GM21360 (cell line): ENCODE measurements around the gene SGPP1.
"Not testable (repeated sequence)": the region's sequence is repeated elsewhere in the genome, so short reads cannot be mapped to it uniquely, and the experiment has no call there.

Experiments
- ATAC-seq: cut with Tn5 transposase; IDR thresholded peaks from one replicate; pipeline ENCODE4 v1.9.1; 2021; ENCODE audit warnings: mild to moderate bottlenecking, moderate library complexity; ENCODE audit not compliant: unreplicated experiment

Gene SGPP1

DNA sequence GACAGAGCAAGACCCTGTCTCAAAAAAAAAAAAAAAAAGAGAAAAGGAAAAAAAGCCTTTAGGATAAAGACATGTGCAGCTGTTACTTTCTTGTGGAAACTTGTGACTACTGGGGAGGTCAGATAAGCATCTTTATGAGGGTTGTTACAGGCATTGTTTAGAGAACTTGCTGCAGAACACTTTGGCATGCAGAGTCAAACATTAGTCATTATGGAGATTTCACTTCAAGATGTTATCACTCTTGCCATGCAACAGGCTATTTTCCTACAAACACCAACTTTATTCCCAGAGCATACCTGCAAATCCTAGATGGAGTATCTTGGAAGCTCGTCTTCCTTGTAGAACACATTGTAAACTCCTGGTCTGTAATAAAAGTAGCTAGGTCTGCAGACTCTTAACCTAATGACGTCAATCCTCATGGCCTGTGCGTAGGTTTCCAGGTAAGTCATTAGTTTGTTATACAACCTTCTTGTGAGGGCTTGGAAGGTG, 49.9 kb downstream of the SGPP1 start:
- ATAC-seq: no peak

DNA sequence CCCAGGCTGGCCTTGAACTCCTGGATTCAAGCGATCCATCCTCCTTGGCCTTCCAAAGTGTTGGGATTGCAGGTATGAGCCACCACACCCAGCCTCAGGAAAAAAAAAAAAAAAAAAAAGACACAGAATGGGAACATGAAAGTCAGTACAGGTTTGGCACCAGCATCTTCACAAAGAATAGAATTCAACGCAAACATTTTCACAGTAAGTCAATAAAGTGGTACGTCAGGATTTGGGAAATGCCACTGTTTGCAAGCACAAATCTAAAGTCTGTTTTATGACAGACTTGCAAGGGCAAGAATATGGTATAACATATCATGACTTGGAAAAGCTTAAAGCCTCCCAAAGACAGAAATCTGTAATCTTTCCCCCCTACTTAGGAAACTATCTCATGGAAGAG, 51.2 kb downstream of the SGPP1 start:
- no peak for ATAC-seq

DNA sequence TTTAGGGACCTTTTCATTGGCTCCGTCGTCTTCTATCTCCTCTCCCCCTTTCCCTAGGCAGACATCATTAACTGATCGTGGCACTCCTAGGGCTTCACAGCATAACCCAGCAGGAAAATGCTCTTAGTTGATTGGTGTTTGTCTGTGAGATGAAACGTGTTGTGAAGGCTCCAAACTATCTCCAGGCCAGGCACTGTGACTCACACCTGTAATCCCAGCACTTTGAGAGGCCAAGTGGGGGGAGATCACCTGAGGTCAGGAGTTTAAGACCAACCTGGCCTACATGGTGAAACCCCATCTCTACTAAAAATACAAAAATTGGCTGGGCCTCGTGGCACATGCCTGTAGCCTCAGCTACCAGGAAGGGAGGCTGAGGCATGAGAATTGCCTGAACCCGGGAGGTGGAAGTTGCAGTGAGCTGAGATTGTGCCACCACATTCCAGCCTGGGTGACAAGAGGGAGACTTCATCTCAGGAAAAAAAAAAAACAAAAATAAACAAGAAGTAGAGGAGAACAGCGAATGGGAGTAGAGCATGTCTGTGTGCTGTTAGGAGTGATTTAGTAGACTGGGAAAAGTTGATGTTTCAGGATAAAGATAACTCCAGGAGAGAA, 53.9 kb downstream of the SGPP1 start:
- ATAC-seq: no peak

DNA sequence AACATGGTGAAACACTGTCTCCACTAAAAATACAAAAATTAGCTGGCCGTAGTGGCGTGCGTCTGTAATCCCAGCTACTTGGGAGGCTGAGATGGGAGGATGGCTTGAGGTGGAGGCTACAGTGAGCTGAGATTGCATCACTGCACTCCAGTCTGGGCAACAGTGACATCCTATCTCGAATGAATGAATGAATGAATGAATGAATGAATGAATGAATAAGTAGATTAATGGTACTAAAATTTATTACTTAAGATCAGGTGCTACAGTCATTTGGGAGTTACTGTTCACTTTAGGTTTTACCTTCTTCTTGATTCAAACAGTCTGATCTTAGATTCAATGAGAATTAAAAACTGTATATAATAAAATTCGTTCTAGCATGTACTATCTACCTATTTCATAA, 54.6 kb downstream of the SGPP1 start:
- no peak for ATAC-seq

DNA sequence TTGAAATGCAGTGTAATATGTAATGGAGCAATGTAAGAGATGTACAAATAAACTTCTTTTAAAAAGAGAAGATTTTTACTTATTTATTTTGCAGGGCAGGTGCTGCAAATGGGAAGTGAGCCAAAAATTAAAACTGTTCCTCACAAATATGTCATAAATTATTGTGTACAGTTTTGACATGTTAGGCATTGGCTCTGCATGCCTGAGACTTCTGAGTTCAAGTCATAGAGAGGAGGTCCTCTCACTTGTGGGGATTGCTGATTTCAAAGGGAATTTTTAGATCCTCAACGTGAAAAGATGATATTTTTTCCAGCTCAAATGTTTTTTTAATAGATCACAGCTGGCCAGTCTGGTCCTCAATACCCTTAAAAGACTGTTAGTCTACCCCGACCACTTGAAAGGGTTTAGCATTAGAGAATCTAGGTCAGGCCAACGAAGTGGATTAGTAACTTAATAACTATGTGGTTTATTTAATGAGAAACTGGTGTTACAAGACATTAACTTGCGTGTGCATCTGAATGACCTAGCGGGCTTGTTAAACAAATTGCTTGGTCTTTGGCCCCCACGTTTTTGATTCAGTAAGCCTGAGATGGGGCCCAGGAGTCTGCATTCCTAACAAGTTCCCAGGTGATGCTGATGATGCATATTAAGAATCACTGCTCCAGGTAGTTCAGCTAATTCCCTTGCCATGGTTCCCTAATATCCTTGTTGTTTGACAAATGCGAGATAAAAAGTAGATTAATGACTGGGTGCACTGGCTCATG, 55.3 kb downstream of the SGPP1 start:
- ATAC-seq: no peak

DNA sequence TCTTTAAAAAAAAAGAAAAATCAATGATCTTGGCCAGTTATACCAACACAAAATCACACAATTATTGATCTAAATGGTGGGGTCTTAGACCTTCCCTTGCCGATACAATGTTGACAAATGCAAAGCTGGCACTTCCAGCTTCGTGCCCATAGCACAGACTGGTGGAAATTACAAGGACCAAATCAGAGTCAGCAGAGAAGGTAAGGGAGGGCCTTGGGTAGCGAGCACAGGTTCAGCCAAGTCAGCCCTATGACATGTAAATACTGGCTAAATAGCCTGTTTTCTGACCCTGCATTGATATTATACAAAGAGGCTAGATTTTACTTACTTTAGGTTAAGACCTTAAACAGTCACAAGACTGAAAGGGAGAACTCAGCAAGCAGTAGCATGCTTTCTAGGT, 55.9 kb downstream of the SGPP1 start:
- ATAC-seq: no peak

DNA sequence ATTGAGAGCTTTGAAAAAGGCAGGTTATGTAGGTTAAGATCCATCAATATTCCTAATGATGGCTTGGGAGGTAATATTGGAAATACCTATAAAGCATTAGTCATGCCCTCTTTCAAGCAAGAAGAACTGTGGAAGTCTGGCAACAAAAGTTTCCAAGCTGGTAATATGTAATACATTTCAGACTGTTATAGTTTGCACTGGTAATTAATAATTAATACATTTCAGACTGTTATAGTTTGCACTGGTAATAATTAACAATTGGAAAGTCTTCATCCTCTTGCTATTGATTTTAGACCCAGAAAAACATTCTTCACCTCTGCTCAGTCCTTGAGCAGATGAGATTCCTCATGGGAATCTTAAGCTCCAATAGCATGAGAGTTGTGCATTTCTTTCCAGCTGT, 57.2 kb downstream of the SGPP1 start:
- no peak for ATAC-seq

DNA sequence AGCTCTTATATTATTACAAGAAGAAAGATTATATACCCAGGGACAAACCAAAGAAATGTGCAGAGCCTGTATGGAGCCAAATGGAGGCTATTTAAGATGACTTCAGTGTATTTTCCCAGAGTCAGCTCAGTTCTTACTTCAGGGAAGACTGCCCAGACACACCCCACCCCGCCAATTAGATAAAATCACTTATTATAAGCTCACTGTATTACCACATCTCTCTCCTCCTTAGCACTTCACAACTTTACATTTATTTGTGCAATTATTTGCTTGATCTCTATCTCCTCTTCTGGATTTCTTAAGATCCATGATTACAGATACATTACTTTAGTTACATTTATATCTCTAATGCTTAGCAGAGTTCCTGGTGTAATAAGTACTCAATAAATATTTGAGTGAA, 61.5 kb downstream of the SGPP1 start:
- ATAC-seq: no peak

DNA sequence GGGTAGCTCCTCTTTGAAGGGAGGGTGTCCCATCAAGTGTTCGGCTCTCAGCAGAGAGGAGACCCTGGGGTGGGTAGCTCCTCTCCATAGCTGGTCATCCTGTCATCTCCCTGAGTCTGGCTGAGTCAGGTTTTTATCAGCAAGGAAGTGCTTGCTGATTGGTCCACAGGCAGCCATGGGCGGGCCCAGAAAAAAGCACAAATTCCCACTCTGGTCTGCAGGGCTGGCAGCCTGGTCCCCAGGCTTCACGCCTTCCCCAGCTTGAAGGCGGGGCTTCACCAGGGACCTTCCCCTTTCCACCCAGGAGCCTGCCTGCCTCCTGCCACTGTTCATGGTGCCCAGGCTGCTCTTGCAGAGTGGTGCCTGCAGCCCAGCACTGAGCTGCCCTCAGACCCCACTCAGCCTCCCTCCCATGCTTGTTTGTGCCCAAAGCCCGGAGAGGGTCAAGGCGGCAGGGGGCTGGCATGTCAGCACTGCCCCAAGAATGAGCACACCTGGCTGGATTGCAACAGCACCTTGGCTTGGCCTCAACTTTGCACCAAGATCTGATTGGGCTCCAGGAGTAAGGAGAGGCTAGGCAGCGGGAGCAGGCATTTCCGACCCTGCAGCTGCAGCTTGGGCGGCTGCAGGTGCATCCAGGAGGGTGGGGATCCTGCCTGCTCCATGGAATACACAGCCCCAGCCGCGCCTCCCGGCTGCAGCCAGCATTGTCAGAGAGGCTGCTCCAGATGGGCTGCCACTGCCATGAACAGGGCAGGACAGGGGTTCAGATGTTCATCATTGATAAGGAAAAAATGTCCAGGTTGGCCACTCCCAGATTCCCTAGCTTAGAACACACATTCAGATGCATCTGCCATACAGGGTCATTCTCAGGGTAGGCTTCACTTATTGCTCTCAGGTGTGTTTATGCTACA, 64.2 kb downstream of the SGPP1 start:
- ATAC-seq: no peak

DNA sequence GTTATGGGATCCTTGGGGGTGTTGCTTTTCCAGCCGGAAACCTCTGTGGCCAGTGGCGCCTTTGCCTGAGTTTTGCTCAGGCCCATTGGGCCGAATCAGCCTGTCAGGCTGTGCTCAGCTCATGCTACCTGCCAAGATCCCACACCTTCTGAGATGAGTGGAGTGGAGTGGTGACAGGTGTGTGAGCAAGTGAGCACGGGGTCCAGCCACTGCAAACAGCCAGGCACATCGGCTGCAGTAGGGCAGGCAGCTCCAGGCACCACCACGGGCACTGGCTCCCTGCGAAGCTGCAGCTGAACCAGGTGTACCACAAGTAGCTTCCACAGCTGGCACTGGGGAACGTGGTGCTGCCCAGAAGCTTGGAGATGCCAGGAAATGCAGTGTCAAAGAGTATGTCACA, 65.1 kb downstream of the SGPP1 start:
- no peak for ATAC-seq

DNA sequence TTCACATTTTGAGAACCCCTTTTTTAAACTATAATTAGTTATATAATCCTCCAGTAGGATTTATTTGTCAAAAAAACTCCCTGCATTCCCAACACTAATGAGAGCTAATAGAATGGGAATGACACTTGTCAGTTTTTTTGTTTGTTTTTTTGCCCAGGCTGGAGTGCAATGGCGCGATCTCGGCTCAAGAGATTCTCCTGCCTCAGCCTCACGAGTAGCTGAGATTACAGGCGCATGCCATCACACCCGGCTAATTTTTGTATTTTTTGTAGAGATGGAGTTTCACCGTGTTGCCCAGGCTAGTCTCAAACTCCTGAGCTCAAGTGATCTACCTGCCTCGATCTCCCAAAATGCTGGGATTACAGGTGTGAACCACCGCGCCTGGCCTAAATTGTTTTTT, 66.0 kb downstream of the SGPP1 start:
- not testable (repeated sequence) for ATAC-seq

DNA sequence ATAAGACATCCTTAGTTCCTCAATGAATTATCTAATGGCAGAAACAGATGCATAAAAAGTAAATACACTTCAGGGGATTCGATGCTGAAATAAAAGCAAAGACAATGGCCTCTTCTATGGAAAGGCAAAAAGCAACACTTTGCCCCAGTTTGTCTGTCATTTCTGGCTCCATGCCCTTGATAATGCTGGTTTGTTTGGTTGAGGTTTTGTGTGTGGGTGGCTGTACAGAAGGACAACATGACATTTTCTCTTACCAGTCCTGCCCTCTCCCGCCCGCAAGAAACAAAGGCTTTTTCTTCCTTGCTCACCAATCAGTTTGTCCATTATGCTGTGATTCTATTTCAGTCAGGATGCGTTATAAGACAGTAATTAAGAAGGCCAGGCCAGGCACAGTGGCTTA, 68.1 kb downstream of the SGPP1 start:
- no peak for ATAC-seq

DNA sequence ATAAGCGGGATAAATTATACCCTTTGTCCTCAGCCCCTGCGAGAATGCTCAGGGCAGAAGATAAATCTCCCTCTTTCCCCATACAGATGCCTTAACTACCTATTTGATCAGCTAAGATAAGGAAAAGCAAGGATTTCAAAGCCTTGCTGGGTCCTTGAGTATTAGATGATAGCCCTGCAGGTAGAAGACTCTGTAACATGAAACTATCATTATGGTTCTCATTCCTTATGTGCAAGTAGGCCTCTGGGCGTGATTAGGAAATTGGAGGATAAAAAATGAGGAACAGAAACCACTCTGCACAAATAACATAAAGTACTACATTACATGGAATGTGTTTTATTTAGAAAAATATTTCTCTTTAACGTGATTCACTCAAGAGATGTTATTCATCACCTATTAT, 71.7 kb downstream of the SGPP1 start:
- ATAC-seq: no peak

DNA sequence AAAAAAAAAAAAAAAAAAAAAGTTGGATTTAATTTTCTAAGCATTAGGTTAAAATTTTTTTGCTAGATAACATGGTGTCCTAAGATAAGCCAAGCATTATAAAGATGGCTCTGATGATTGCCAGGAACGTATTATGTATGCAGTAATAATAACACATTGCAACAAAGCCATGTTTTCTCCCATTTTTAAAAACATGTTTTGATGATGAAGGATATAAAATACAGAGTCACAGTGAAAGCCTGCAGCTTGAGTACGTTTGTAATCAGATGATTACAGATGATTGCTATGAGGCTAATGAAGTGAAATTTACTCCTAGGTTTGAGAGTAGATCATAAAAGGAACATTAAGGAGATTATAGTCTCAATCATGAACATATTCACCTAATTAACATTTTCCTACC, 72.9 kb downstream of the SGPP1 start:
- ATAC-seq: no peak

DNA sequence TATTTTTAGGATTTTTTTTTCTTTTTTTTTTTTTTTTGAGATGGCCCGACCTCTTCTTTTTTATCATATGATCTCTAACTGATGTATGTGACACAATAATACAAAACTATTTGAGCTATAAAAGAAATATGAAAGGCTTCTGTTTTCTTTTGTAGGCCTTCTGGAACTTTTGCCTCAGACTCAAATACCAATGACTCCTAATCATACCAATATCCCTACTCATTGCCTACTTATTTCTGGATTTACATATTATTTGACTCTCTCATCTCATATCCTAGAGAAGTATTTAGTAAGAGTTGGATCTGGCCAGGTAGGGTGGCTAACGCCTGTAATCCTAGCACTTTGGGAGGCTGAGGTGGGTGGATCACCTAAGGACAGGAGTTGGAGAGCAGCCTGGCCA, 73.5 kb downstream of the SGPP1 start:
- ATAC-seq: no peak

DNA sequence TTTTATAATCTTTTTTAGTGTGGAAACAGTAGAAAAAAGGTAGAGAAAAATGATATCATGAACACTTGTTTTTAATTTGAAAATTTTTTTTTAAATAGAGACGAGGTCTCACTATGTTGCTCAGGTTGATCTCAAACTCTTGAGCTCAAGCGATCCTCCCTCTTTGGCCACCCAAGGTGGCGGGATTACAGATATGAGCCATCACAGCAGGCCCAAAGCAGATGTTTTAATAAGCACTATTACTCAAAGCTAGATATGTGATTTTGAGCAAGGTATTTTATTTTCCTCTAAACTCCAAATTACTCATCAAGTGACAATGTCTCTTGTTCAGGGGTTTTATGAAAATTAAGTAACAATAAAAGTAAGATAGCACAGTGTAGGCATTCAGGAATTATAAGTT, 75.5 kb downstream of the SGPP1 start:
- no peak for ATAC-seq

DNA sequence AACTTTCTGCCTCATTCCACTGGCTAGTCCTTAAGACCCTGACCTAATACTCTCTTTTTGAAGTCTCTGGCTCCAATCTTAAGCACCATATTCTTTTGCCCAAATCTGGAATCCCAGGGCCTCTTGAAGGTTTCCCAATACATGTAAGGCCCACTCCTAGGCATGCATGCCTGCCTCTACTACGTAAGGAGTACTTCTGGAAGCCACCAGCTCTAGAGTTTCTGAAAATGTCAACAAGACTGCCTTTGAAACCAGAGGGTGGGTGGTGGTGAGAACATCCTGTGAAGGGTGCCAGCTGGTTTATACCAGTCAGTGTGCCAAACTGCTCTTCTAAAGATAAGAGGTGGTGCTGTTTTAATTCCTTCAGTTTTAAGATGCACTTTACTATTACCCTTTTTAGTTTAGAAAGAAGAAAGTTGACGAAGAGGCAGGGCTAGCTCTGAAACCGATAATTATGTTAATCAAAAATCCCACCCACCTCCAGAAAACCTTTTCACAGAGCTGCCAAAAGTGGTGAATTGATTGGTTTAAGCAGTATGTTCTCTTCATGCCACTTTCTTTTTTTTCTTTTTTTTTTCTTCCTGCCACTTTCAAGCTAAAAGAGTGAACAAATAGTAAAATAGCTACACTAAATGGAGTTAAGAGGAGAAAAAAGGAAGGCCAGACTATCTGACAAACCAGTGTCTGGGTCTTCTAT, 77.5 kb downstream of the SGPP1 start:
- no peak for ATAC-seq

DNA sequence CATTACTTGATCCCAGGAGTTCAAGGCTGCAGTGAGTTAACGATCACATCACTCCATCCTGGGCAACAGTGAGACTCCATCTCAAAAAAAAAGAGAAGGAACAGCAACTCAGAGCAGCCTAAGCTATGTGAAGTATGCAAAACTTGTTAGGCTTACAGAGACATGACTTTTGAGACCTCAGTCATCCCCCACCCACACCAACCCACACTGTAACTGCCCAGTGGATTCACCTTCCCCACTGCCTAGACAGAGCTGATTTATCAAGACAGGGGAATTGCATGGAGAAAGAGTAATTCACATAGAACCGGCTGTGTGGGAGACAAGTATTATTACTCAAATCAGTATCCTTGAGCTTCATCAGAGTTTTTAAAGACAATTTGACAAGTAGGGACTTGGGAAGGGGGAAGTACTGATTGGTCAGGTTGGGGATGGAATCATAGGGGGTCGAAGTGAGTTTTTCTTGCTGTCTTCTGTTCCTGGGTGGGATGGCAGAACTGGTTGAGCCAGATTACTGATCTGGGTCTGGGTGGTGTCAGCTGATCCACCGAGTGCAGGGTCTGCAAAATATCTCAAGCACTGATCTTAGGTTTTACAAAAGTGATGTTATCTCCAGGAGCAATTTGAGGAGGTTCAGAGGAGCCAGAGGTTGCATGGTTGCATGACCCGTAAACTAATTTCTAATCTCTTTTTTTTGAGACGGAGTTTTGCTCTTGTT, 80.0 kb downstream of the SGPP1 start:
- peak; percentile 61 for ATAC-seq

DNA sequence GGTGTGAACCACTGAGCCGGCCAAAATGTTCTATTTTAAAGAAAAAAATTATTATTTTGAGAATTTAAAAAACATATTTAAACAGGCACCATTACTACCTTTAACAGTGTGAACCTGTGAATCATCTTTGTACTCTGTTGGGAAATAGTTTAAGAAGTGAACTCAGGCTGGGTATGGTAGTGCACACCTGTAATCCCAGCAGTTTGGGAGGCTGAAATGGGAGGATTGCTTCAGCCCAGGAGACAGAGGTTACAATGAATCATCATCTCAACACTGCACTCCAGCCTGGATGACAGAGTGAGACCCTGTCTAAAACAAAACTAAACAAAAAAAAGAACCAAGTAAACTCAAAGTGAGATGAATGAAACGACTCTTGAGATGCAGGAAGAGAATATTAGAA, 83.1 kb downstream of the SGPP1 start:
- no peak for ATAC-seq

DNA sequence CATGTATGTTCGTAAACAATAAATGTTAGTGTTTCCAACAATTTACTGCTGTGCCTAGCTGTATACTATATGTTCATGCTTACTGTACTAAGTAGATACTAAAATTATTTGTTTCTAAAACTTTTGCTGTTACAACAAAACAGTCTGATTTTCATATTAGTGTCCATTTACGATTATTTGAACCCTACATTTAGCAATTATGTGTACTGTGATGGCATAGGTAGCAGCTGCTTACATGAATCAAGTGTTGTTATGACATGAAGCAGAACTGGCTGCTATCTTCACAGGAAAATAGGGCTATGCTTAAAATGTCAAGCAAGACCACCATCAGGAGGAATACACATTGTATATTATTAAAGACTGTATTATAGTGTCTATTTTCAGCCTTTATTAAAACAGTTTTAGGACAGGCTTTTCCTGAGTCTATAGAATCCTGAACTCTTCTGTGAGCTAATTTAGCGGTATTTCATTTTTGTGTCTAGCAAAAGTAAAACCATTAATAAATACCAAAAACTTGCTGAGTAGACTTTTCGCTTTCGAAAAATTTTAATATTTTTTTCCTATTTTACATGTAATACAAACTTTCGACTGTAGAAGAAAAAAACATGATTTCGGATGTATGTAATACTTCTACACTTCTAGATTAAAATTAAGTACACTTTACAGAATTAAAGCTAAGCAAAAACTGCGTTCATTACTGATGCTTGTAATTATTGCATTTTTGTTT, 85.0 kb downstream of the SGPP1 start:
- ATAC-seq: no peak
